GM19455 (cell line): ENCODE measurements around the gene CEP72.
"Not testable (repeated sequence)": the region's sequence is repeated elsewhere in the genome, so short reads cannot be mapped to it uniquely, and the experiment has no call there.

Experiments used
- ATAC-seq: cut with Tn5 transposase; IDR thresholded peaks from one replicate; pipeline ENCODE4 v1.9.1; 2021; ENCODE audit not compliant: unreplicated experiment

Gene CEP72

DNA sequence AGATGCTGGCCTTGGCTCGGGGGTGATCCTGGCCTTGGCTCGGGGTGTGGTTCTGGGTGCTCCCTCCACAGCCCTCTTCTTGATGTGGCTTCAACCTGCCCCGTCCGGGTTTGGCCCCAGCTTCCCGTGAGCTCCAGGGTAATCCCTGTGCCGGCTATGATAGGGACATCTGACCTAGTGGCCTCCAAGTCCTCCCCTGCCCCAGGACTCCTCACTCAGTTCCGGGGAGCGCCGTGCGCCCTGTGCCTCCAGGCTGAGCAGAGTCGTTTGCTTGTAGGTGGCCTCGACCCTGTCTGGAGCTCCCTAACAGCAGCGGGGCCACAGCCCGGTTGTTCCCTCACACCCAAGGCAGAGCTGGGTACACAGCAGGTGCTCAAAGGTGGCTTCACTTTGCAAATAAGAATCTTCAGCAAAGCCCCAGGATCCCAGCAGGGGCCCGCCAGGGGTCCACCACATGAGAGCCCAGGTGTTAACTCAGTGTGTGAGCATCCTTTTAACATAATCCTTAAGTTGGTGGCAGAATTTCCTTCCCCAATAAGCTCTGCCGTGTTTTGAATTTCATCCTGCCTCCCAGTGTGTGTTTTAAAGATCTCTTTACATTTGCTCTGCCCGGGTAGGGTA is 32.3 kb upstream of the CEP72 start:
- no peak for ATAC-seq

DNA sequence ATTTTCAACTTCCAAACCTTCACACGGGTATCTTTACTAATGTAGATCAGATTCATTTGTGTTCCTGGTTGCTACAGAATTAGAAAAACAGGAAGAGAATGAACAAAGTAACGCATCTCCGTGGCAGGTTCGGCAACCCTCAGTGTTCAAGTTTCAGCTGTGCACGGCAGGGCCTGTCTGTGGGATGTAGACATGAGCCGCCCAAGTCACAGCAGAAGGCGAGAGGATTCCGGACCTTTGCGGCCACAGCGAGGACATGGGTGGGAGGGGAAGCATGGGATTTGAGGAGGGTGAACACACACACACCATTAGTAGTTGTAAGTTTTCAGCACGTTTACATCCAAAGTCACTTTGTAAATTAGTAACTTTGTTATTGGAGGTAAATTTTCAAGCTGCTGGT is 31.7 kb upstream of the CEP72 start:
- no peak for ATAC-seq

DNA sequence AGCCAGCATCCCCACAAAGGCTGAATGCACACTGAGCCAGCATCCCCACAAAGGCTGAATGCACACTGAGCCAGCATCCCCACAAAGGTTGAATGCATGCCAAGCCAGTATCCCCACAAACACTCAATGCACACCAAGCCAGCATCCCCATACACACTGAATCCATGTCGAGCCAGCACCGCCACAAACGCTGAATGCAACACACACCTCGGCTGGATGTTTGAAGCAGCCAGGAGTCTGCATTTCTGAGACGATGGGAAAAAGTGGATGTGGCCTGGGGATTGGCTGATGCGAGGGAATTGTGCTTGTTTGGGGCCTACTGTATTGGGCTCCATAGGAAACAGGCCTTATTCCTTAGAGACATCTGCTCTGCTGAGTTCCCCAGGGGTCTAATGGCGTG is 30.9 kb upstream of the CEP72 start:
- ATAC-seq: no peak

DNA sequence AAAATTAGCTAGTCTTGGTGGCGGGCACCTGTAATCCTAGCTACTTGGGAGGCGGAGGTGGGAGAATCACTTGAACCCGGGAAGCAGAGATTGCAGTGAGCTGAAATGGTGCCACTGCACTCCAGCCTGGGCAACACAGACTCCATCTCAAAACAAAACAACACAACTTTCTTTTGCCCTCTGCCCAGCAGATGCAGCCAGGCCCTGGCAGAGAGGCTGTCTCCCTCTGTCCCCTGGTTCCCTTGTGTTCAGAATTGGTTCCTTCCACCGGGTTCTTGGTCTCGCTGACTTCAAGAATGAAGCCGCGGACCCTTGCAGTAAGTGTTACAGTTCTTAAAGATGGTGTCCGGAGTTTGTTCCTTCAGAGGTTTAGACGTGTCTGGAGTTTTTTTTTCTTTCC is 30.2 kb upstream of the CEP72 start:
- no peak for ATAC-seq

DNA sequence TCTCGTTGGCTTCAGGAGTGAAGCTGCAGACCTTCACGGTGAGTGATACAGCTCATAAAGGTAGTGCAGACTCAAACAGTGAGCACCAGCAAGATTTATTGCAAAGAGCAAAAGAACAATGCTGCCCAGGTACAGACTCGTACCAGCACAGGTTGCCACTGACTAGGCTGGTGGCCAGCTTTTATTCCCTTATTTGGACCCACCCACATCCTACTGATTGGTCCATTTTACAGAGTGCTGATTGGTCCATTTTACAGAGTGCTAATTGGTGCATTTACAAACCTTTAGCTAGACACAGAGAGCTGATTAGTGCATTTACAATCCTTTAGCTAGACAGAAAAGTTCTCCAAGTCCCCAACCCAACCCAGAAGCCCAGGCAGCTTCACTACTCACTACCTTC is 29.7 kb upstream of the CEP72 start:
- ATAC-seq: not testable (repeated sequence)

DNA sequence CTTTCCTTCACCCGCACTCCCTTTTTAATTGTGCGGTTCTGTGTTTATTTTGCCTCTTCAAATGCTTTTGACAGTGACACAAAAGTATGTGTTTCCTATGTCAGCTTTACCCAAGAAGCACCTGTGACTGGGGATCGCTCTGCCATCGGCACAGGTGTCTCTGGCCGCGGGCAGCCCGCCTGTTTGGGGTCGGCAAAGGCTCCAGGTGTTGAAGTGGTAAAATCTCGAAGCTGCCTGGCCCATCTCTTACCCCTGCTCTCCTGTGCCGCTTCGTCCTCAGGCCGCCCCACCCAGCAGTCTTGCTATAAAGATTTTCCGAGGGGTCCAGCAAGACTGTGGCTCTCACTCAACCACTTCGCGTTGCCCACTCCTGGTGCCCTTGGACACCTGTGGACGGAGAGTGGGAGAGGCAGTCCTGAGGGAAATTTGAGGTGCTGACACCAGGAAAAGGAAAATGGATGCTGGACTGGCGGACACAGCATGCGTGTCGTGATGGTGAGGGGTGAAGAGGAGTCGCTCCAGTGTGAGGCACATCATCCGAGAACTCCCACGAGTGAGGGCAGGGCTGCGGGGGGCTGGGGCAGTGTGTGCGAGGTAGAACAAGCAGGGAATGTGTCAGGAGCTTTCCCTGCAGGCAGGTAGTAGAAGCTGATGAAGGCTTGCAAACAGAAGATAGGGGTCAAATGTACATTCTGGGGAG is 29.1 kb upstream of the CEP72 start:
- no peak for ATAC-seq

DNA sequence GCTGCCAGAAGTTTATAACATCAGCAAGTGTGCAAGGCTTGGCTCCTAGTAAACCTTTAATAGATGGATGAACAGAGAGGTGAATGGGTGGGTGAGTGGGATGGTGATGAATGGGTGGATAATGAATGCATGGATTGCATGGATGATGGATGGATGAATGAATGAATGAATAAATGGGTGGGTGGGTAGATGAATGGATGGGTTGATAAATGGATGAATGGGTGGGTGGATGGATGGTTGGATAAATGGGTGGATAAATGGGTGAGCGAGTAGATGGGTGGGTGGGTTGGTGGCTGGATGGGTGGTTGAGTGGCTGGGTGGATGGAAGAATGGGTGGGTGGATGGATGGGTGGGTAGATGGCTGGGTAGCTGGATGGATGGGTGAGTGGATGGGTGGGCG is 28.5 kb upstream of the CEP72 start:
- ATAC-seq: no peak

DNA sequence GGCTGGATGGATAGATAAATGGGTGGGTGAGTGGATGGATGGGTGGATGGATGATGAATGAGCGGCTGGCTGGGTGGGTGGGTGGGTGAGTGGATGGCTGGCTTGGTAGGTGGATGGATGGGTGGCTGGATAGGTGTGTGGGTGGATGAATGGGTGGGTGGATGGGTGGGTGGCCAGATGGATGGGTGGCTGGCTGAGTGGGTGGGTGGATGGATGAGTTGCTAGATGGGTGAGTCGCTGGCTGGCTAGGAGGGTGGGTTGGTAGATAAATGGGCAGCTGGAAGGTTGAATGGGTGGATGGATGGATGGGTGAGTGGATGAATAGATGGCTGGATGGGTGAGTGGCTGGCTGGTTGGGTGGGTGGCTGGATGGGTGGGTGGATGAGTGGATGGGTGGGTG is 27.9 kb upstream of the CEP72 start:
- no peak for ATAC-seq

DNA sequence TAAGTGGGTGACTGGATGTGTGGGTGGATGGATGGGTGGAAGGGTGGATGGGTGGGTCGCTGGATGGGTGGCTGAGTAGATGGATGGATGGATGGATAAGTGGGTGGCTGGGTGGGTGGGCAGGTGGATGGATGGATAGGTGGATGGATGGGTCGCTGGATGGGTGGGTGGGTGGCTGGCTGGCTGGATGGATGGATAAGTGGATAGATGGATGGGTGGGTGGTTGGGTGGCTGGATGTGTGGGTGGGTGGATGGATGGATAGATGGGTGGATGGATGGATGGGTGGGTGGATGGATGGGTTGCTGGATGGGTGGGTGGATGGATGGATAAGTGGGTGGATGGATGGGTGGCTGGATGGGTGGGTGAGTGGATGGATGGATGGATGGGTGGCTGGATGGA is 27.3 kb upstream of the CEP72 start:
- no peak for ATAC-seq

DNA sequence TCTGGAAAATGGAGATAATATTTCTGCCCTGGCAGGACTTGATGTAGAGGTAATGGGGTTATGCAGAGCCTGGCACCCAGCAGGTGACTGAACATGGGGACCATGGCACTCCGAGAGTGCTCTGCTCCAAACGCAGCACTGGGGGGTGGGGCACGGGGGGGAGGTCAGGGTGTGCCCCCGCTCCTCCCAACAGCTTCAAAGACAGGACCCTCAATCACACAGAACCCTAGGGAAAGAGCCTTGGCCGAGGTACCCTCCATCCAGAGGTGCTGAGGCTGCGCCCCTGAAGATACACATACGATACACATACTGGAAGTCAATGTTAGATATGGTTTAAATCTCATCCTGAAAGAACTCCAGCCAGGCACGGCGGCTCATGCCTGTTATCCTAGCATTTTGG is 26.6 kb upstream of the CEP72 start:
- no peak for ATAC-seq

DNA sequence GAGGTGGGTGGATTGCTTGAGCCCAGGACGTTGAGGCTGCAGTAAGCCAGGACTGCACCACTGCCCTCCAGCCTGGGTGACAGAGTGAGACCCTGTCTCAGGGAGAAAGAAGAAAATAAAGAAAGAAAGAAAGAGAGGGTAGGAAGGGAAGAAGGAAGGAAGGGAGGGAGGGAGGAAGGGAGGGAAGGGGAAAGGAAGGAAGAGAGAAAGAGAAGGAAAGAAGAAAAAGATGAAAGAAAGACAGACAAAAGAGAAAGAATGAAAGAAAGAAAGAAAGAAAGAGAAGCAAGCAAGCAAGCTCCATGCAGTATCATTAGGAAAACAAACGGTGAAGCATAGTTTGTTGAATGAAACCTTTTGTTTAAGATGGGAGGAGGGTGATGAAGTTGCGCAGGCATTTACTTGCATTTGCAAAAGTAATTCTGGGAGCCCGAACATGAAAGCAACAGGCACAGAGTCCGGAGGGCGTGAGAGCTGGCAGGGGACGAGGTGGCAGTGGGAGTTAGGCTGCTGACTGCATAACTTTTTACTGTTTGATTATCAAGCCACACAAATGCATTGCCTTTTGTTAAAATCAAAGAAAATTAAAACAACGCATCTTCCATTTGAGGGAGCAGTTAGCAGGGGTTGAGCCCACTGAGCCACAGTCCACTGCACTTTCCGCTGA is 26.0 kb upstream of the CEP72 start:
- no peak for ATAC-seq

DNA sequence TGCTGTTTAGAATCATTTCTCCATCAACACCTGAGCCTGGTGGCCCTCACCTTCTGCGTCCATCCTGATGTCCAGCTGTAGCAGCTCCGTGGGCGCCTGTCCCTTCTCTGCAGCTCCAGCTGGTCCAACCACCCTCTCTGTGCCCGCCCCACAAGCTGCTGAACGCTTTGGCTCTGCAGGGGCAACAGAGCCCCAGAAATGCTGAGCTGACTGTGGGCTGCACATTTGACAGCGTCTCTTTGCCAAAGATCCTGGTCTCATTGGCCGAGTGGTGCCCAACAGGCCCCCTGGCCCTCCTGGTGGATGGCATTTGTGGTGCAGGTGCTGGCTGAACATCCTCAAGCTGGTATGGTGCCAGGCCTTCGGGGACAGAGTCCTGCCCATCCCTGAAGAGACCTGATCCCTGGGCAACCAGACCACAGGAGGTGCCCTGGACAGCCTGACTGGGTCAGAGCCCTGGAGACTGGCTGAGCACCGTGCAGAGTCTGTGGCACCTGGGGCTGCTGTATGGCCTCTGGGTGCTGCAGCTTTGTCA is 25.3 kb upstream of the CEP72 start:
- ATAC-seq: no peak

DNA sequence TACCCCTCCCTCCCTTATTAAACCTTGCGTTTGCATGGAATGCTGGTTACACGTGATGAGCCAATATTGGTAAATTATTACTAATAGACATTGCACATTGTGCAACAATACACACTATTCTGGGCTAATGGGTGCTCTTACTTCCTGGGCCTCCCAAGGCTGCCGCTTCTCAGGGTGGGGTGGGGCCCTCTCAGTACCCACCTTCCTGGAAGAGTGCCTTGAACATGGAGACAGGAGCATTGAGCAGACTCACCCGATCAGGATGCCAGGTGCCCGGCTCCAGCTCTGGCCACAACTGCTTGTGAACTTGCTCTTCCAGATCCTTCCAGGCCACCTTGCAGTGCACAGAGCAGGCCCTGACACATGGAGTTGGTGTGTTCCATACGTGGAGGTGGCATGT is 24.7 kb upstream of the CEP72 start:
- ATAC-seq: no peak

DNA sequence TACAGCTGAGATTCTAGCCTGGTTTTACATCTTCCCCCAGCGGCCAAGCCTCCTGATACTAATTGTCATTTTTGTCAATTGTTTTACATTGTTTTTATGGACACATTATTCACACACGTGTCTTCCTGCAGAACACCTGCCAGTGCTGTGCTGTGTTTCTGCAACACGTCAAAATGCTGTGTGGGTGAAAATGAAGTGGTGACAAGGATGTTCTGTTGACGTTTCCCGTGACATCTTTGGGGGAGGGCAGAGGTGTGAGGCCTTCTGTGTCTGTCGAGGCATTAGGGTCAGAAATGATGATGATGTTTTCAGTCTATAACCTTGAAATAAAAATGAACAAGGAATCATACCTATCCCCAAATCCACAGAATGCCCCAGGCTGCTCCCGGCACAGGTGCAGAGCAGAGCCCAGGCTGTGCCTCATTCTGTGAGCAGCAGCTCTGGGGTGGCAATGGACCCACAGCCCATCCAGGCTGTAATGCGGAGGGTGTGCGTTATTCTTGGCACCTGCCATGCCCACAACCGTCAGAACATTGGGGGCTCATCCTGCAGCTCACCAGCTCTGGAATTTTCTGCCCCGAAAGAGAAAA is 23.6 kb upstream of the CEP72 start:
- ATAC-seq: no peak

DNA sequence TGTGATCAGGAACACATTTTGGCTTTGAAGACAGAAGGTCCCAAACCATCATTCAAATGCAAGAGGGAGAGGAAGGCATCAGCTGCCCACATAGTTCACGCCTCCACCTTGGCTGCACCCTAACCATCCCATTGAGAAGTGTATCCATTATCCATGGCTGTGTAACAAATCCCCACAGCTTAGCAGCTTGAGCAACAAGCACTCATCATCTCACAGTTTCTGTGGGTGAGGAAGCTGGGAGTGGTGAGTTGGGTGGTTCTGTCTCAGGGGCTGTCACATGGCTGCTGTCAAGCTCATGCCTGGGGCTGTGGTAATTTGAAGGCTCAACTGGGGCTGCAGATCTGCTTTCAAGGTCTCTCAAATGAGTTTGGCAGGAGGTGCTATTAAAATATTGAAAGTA is 23.0 kb upstream of the CEP72 start:
- no peak for ATAC-seq

DNA sequence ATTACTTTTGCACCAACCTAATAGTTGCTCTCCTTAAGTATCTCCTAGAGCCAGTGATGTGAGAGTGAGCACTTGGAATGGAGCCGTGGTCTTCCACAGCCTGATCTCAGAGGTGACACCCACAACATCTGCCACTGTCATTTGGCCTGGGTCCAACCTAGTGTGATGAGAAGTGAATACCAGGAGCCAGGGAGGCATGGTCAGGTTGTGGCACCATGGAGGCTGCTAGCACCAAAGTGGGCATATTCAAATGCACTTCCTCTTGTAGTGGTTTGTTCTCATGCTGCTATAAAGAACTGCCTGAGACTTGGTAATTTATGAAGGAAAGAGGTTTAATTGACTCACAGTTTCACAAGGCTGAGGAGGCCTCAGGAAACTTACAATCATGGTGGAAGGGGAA is 22.6 kb upstream of the CEP72 start:
- ATAC-seq: no peak

DNA sequence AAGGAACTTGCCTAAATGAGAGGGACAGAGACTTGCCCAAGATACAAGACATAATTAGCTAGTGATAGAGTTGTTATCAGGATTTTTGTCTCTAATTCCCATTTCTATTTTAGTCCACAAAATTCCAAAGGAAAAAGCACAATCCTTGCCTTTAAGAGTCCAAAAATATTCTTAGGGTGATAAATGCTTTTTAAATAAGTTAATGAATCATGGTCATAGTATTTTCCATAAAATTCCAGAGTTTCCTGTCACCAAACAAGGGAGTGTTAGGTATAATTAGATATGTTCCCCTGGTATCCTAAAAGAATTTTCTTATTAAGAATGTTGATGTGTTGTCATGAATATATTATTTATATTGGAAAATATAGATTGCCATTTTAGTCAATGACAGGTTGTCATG is 21.8 kb upstream of the CEP72 start:
- ATAC-seq: no peak

DNA sequence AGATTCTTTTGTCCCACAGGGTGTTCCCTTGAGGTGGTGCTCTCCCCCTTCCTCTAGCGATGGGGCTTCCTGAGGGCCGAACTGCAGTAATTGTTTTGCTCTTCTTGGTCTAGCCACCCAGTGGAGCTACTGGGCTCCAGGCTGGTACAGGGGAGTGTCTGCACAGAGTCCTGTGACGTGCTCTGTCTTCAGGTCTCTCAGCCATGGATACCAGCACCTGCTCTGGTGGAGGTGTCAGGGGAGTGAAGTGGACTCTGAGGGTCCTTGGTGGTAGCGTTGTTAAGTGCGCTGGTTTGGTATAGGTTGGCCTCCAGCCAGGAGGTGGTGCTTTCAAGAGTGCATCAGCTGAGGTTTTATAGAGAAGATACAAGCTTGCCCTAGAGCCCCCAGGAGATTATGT is 20.4 kb upstream of the CEP72 start:
- no peak for ATAC-seq

DNA sequence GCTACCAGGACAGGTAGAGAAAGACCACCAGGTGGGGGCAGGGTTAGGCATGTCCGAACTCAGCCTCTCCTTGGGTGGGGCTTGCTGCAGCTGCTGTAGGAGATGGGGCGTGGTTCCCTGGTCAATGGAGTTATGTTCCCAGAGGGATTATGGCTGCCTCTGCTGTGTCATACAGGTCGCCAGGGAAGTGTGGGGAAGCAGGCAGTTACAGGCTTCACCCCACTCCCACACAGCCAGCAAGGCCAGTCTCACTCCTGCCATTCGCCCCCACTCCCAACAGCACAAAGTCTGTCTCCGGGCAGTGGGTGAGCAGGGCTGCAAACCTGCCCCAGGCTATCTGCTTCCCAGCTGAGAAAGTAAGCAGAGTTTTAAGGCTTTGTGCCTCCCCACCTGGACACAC is 20.0 kb upstream of the CEP72 start:
- no peak for ATAC-seq

DNA sequence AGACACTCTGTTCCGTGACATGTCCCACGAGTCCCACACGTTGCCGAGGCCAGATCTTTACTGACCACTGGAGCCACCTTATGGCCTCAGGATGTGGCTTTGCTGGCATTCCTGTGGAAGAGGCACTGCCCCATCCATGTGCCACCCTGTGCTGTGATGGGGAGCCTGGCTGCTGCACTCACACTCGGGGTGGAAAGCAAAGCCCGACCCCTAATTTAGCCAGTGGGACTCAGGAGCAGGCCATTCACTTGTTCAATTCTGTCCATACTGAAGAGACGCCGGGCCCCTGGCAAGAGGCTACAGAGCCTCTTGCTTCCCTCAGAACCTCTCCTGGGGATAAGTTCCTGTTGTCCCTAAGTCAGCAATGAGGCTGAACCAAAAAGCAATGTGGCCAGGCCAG is 18.6 kb upstream of the CEP72 start:
- ATAC-seq: no peak

DNA sequence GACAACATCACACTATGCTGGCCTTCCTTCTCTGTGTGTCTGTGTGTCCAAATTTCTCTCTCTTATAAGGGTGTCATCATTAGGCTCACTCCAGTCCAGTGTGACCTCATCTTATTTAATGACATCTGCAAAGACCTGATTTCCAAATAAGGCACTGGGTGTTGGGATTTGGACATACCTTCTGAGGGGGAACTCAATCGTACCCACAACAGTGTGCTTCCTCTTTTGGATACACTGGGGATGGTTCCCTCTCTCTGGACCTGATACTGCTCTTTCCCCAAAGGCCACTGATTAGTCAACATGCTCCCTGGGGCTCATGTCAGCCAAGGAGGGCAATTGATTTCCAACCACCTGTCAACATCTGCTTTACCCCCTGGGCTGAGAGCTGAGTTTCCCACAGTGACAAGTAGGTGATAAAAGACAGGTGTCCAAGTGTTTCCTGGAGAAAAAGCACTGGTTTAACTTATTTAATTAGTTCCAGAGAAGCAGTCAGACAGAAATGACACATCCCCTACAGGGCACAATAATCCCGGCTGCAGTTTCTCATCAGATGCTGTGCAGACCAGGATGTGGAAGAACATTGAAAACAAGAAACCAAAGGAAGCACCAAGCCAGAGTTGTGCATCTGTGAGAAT is 17.8 kb upstream of the CEP72 start:
- no peak for ATAC-seq
